HG03442 (cell line): ENCODE measurements around the gene FOSL2.

Experiments
- ATAC-seq: cut with Tn5 transposase; IDR thresholded peaks from one replicate; pipeline ENCODE4 v1.9.1; 2021; ENCODE audit warnings: mild to moderate bottlenecking, moderate library complexity; ENCODE audit not compliant: unreplicated experiment

Gene FOSL2

GRCh38 chr2:28392297-28393113 is at the start of gene FOSL2:
Gene FOSL2 (plus strand): TSS chr2:28392858. CDS start chr2:28393721, 863 bp downstream.
- peak; percentile 76 for ATAC-seq

- no peak for ATAC-seq
These were observed 49.3 kb upstream of the FOSL2 start for GRCh38 chr2:28343184-28343942.

GRCh38 chr2:28343971-28344715 is 48.5 kb upstream of the FOSL2 start:
- ATAC-seq, result no peak

- no peak for ATAC-seq
These were observed 47.8 kb upstream of the FOSL2 start for GRCh38 chr2:28344756-28345373.

- no peak for ATAC-seq
These were observed 47.0 kb upstream of the FOSL2 start for GRCh38 chr2:28345619-28346018.

- no peak for ATAC-seq
These were observed 46.1 kb upstream of the FOSL2 start for GRCh38 chr2:28346587-28346986.

GRCh38 chr2:28347193-28347592 is 45.5 kb upstream of the FOSL2 start:
- ATAC-seq, result no peak

- no peak for ATAC-seq
These were observed 45.1 kb upstream of the FOSL2 start for GRCh38 chr2:28347596-28347995.

- ATAC-seq, result no peak
These were observed 44.5 kb upstream of the FOSL2 start for GRCh38 chr2:28348149-28348567.

- ATAC-seq, result no peak
These were observed 43.7 kb upstream of the FOSL2 start for GRCh38 chr2:28348921-28349320.

- ATAC-seq, result no peak
These were observed 43.0 kb upstream of the FOSL2 start for GRCh38 chr2:28349546-28350165.

- no peak for ATAC-seq
These were observed 42.5 kb upstream of the FOSL2 start for GRCh38 chr2:28350196-28350595.

- ATAC-seq, result no peak
These were observed 41.8 kb upstream of the FOSL2 start for GRCh38 chr2:28350791-28351285.

- ATAC-seq, result no peak
These were observed 41.0 kb upstream of the FOSL2 start for GRCh38 chr2:28351621-28352020.

GRCh38 chr2:28352104-28352503 is 40.6 kb upstream of the FOSL2 start:
- no peak for ATAC-seq

- no peak for ATAC-seq
These were observed 40.0 kb upstream of the FOSL2 start for GRCh38 chr2:28352610-28353195.

GRCh38 chr2:28354920-28355520 is 37.6 kb upstream of the FOSL2 start:
- ATAC-seq, result no peak

- ATAC-seq, result no peak
These were observed 37.0 kb upstream of the FOSL2 start for GRCh38 chr2:28355521-28356094.
